ENCODE data around the gene ZFR. TPM values are rescaled to one million over a fixed set of nuclear protein-coding genes. Genes with fewer than 3 reads are reported as not detected.
"Not testable (repeated sequence)": the region's sequence is repeated elsewhere in the genome, so short reads cannot be mapped to it uniquely, and the experiment has no call there.

The ZFR gene
- total and polyA plus RNA-seq, 10 donors = 25.1 to 74.5 (median 51.8) TPM

DNA sequence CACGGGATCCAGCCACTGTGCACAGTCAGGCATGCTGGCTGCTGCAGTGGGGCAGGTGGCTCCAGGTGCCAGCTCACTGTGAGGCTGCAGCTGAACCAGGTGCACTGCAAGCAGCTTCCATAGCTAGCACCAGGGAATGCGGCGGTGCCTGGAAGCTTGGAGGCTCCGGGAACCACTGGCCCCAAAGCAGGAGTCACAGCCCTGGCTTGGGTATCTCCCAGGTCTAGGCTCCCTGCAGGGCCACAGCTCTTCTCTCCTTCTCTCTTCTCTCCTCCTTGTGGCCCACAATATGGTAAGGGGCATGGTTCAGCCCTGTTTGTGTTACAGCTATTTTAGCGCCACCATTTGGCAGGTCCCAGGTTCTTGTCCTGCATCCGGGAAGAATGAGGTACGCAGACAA lies 125.1 kb downstream of the ZFR start:
- H3K27ac ChIP-seq = no peak overlapping the region
- H3K4me1 ChIP-seq = no peaks in the 10 kb centered on the region
- DNase-seq = no peak
- WGBS, 5 donors = 79 to 89% (median 86%) methylated on average over 7 of the region's 7 CpGs
- TF ChIP-seq, protein P1, sequence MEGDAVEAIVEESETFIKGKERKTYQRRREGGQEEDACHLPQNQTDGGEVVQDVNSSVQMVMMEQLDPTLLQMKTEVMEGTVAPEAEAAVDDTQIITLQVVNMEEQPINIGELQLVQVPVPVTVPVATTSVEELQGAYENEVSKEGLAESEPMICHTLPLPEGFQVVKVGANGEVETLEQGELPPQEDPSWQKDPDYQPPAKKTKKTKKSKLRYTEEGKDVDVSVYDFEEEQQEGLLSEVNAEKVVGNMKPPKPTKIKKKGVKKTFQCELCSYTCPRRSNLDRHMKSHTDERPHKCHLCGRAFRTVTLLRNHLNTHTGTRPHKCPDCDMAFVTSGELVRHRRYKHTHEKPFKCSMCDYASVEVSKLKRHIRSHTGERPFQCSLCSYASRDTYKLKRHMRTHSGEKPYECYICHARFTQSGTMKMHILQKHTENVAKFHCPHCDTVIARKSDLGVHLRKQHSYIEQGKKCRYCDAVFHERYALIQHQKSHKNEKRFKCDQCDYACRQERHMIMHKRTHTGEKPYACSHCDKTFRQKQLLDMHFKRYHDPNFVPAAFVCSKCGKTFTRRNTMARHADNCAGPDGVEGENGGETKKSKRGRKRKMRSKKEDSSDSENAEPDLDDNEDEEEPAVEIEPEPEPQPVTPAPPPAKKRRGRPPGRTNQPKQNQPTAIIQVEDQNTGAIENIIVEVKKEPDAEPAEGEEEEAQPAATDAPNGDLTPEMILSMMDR (IDR thresholded peaks at IDR 0.05 in 8 of 11, conservative IDR thresholded peaks at IDR 0.05 in 3 of 11) = no peak
- no peak for TF ChIP-seq POLR2A (IDR thresholded peaks at IDR 0.05)
- no peak for TF ChIP-seq POLR2AphosphoS5 (IDR thresholded peaks at IDR 0.05)
- no peaks in the 10 kb centered on the region for H3K27me3 ChIP-seq (replicated peaks in 1 of 7)
- H3K9me3 ChIP-seq = peaks cover 0 to 31% (median 25%) of the 10 kb centered on the region in 8 donors
- intact Hi-C loops (cut with DNase I; ENCODE audit: low total_unique reads) = no loop called here
- no peaks in the 10 kb centered on the region for H3K36me3 ChIP-seq
- no peak overlapping the region for H3K4me3 ChIP-seq

DNA sequence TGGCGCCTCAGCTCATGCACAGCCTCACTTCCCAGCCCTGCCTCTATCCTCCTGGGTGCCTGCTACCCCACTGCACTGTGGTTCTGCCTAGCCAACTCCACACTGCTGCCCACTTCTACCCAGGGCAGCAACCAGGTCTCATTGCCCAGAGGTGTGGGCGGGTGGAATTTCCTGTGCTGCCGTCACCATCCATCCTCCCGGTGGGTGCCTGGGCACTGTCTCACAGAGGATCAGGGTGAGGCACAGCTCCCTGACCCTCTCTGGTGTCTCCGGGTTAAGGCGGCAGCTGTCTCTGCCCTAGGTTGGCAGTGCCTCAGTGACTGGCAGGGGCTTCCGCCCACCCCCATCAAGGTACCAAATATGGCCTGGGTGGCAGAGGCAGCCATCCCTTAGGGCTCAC lies 127.5 kb downstream of the ZFR start:
- H3K27ac ChIP-seq = no peak overlapping the region
- no peak overlapping the region for H3K4me3 ChIP-seq
- intact Hi-C loops (cut with DNase I; ENCODE audit: low total_unique reads) = no loop called here
- H3K4me1 ChIP-seq = peaks cover 0 to 11% (median 3%) of the 10 kb centered on the region in 6 donors
- H3K27me3 ChIP-seq (replicated peaks in 1 of 7) = no peaks in the 10 kb centered on the region
- peaks cover 0 to 16% (median 12%) of the 10 kb centered on the region in 8 donors for H3K9me3 ChIP-seq
- 83 to 100% (median 85%) methylated on average over 2 to 7 of the region's 7 CpGs for WGBS, 5 donors
- no peaks in the 10 kb centered on the region for H3K36me3 ChIP-seq
- DNase-seq = no peak
- TF ChIP-seq, protein P1 (IDR thresholded peaks at IDR 0.05 in 8 of 11, conservative IDR thresholded peaks at IDR 0.05 in 3 of 11) = no peak
- TF ChIP-seq POLR2AphosphoS5 (IDR thresholded peaks at IDR 0.05) = no peak
- no peak for TF ChIP-seq POLR2A (IDR thresholded peaks at IDR 0.05)

DNA sequence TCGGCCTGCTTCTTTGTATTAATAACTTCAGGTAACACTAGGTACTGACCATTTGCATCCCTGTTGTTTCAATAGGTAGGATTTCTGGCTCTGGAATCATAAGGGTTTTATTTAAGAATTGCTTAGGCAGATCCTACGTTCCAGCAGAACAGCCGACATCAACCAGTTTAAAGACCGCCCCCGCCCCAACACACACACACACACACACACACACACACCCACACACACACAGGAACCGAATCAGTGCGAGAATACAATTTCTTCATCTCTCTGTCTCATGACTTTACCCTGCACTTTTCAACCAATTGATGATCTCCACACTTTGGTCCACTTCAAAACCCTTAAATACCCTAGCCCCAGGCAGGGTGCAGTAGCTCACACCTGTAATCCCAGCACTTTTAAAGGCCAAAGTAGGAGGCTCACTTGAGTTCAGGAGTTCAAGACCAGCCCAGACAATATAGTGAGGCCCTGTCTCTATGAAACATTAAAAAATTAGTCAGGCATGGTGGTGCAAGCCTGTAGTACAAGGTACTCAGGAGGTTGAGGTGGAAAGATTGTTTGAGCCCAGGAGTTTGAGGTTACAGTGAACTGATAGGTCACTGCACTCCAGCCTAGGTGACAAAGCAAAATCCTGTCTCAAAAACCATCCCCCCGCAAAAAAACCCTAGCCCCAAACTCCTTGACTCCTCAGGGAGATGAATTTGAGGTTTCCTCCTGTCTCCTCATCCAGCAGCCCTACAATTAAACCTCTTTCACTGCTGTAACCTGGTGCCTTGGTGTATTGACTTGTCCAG lies 129.1 kb downstream of the ZFR start:
- WGBS, 5 donors = 81 to 88% (median 83%) methylated on average over 8 of the region's 8 CpGs
- no peak for DNase-seq
- TF ChIP-seq, protein P1 (IDR thresholded peaks at IDR 0.05 in 8 of 11, conservative IDR thresholded peaks at IDR 0.05 in 3 of 11) = no peak
- TF ChIP-seq POLR2AphosphoS5 (IDR thresholded peaks at IDR 0.05) = no peak
- no peak for TF ChIP-seq POLR2A (IDR thresholded peaks at IDR 0.05)

DNA sequence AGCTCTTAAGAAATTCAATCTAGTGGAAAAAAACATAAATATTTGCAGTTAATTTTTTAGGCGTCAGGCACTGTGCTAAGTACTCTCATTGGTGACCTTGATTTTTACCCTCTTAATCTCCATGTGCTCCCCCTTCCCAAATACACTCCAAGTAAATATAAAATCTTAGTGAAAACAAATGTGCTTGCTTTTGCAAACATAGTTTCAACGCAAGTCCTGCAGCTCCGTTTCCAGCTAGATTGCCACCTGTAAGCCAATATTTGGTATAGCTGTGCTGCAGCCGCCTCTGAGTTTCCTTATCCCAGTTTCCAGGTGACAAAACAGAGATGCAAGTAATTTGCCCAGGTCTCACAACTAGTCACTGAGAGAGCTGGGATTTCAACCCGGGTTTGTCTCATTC lies 129.9 kb downstream of the ZFR start:
- WGBS, 5 donors = 88 to 93% (median 90%) methylated on average over 5 of the region's 5 CpGs

More for the DNA sequence above, 129.1 kb downstream of the ZFR start:
- Histone ChIP-seq H3K27me3 (replicated peaks in 1 of 7) (no peaks in the 10 kb centered on the region), H3K9me3 (no peaks in the 10 kb centered on the region), H3K27ac (no peak overlapping the region), H3K4me1 (peaks cover 8 to 27% (median 19%) of the 10 kb centered on the region in 6 donors), H3K36me3 (no peaks in the 10 kb centered on the region), H3K4me3 (no peak overlapping the region)
- intact Hi-C loops (cut with DNase I; ENCODE audit: low total_unique reads) = no loop called here

DNA sequence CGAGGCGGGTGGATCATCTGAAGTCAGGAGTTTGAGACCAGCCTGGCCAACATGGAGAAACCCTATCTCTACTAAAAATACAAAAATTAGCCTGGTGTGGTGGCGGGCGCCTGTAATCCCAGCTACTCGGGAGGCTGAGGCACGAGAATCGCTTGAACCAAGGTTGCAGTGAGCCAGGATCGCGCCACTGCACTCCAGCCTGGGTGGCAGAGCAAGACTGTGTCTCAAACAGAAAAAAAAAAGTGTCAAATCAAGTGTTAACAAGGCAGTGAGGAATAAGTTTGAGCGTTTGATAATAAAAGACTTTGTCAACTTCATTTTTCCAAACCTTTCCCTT lies 130.4 kb downstream of the ZFR start:
- H3K4me3 ChIP-seq = peak overlapping the region in 3 of 8 donors; percentile 85 to 91 (median 86)
- H3K27me3 ChIP-seq (replicated peaks in 1 of 7); H3K9me3 ChIP-seq; intact Hi-C loops (cut with DNase I; ENCODE audit: low total_unique reads); H3K36me3 ChIP-seq; DNase-seq; H3K27ac ChIP-seq: not testable (repeated sequence)
- peaks cover 19 to 40% (median 32%) of the 10 kb centered on the region in 6 donors for H3K4me1 ChIP-seq
- WGBS, 5 donors = 88 to 93% (median 91%) methylated on average over 10 of the region's 10 CpGs

More for the DNA sequence above, 129.9 kb downstream of the ZFR start:
- Histone ChIP-seq H3K27me3 (replicated peaks in 1 of 7) (no peaks in the 10 kb centered on the region), H3K9me3 (no peaks in the 10 kb centered on the region), H3K4me3 (no peak overlapping the region), H3K4me1 (peaks cover 14 to 35% (median 26%) of the 10 kb centered on the region in 6 donors), H3K36me3 (no peaks in the 10 kb centered on the region), H3K27ac (no peak overlapping the region)
- TF ChIP-seq, protein P1 (IDR thresholded peaks at IDR 0.05 in 8 of 11, conservative IDR thresholded peaks at IDR 0.05 in 3 of 11) = no peak
- TF ChIP-seq POLR2A (IDR thresholded peaks at IDR 0.05) = no peak
- no peak for TF ChIP-seq POLR2AphosphoS5 (IDR thresholded peaks at IDR 0.05)
- intact Hi-C loops (cut with DNase I; ENCODE audit: low total_unique reads) = no loop called here
- DNase-seq = no peak

Data from spleen (tissue), 11 donors.